ENCODE data around the gene CDKN2B-AS1.

GRCh38 chr9:22100626-22101025 lies 106.0 kb downstream of the CDKN2B-AS1 start:
- no peak for TF ChIP-seq CTCF (IDR thresholded peaks at IDR 0.05; ENCODE audit: poor library complexity)
- no peak for TF ChIP-seq EZH2phosphoT487 (IDR thresholded peaks at IDR 0.05; ENCODE audit: low read depth, severe bottlenecking, unreplicated experiment)
